ENCODE measurements around the gene MRGPRD. TPM values are rescaled to one million over a fixed set of nuclear protein-coding genes. Genes with fewer than 3 reads are reported as not detected.

Gene MRGPRD
- total and polyA plus RNA-seq, 2 donors (not counting 1 experiment from before 2014, with no cell fraction given), result not detected

DNA sequence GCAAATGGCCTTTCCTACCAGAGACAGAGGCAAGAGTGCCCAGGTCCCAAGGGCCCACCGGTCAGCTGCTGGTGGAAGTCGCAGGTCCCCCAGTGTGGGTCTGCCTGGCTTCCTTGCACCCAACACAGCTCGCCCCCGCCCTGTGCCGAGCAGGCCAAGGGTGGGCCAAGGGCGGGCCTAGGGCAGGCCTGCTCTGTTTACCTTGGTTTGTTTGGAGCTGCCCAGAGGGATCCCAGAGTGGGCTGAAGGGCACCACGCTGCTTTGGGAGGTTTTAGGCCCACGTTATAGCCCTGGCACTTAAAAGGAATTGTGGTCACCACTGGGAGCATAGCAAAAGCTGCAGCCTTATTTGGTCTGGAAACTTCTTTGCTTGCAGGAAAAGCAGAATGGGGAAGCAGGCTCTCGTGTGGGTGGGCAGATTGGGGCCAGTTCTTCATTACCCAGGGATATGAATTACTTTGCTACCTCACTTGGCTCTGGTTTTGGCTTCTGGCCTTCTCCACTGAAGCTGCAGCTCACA is 38.0 kb downstream of the MRGPRD start:
- DNase-seq (ENCODE audit: low read depth in 2 of 2), result peak; percentile 28 to 73

DNA sequence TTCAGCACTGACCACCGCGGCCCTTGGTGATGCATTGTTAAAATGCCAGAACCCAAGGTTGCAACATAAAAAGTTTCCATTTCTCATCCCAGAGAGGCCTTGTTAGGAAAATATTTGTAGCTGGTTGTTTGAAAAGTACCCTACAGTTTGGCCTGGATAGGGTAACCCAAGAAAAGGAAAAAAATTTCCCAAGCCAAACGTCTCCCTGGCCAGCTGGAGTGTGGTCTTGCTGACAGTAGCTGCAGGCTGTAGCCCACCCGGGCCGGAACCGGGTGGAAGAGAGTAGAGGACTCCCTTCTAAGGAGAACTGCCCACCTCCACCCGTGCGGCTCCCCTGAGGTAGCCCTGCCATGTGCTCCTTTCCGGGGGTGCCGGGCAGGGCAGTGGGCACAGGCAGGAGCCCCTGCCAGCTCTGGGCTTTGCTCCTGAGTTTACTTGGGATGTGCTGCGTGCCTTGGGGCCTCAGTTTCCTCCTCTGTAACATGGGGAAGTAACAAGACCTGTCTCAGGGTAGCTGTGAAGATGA is 38.6 kb downstream of the MRGPRD start:
- TF ChIP-seq EZH2 (IDR thresholded peaks at IDR 0.05; ENCODE audit: low read length, missing control alignments), result no peak
- TF ChIP-seq, protein P1, sequence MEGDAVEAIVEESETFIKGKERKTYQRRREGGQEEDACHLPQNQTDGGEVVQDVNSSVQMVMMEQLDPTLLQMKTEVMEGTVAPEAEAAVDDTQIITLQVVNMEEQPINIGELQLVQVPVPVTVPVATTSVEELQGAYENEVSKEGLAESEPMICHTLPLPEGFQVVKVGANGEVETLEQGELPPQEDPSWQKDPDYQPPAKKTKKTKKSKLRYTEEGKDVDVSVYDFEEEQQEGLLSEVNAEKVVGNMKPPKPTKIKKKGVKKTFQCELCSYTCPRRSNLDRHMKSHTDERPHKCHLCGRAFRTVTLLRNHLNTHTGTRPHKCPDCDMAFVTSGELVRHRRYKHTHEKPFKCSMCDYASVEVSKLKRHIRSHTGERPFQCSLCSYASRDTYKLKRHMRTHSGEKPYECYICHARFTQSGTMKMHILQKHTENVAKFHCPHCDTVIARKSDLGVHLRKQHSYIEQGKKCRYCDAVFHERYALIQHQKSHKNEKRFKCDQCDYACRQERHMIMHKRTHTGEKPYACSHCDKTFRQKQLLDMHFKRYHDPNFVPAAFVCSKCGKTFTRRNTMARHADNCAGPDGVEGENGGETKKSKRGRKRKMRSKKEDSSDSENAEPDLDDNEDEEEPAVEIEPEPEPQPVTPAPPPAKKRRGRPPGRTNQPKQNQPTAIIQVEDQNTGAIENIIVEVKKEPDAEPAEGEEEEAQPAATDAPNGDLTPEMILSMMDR (conservative IDR thresholded peaks at IDR 0.05 in 1 of 2, IDR thresholded peaks at IDR 0.05 in 1 of 2; ENCODE audit: low read depth in 1 of 2, low read length in 2 of 2), result no peak
- Histone ChIP-seq H3K27ac (ENCODE audit: insufficient read depth, low read length) (no peak overlapping the region), H4K20me1 (ENCODE audit: control insufficient read depth, extremely low read depth, insufficient read depth, low read length) (no peaks in the 10 kb centered on the region), H3K9me3 (ENCODE audit: control insufficient read depth, insufficient read depth, low read depth, low read length) (no peaks in the 10 kb centered on the region), H3K4me1 (ENCODE audit: control insufficient read depth, extremely low read depth, insufficient read depth, low read length) (peaks cover 2% of the 10 kb centered on the region), H3K4me2 (ENCODE audit: extremely low read depth, insufficient read depth, low read length) (no peak overlapping the region), H3K79me2 (ENCODE audit: control insufficient read depth, insufficient read depth, low read length) (no peaks in the 10 kb centered on the region), H3K27me3 (ENCODE audit: control insufficient read depth, insufficient read depth, low read length) (no peaks in the 10 kb centered on the region), H3K4me3 (replicated peaks in 1 of 4; ENCODE audit: control extremely low read depth in 1 of 4, insufficient read depth in 1 of 4, low read depth in 3 of 4, low read length in 4 of 4) (no peak overlapping the region), H3K9ac (ENCODE audit: insufficient read depth, low read length) (no peak overlapping the region), H3K36me3 (ENCODE audit: control insufficient read depth, insufficient read depth, low read length) (peaks cover 11% of the 10 kb centered on the region), H2AFZ (ENCODE audit: low read length) (no peak overlapping the region)
- no peak for DNase-seq (ENCODE audit: low read depth in 2 of 2)

More for the DNA sequence above, 38.0 kb downstream of the MRGPRD start:
- Histone ChIP-seq H3K79me2 (ENCODE audit: control insufficient read depth, insufficient read depth, low read length) (no peaks in the 10 kb centered on the region), H3K36me3 (ENCODE audit: control insufficient read depth, insufficient read depth, low read length) (peaks cover 7% of the 10 kb centered on the region), H3K27ac (ENCODE audit: insufficient read depth, low read length) (no peak overlapping the region), H3K4me2 (ENCODE audit: extremely low read depth, insufficient read depth, low read length) (no peak overlapping the region), H3K4me1 (ENCODE audit: control insufficient read depth, extremely low read depth, insufficient read depth, low read length) (peaks cover 2% of the 10 kb centered on the region), H3K9ac (ENCODE audit: insufficient read depth, low read length) (no peak overlapping the region), H2AFZ (ENCODE audit: low read length) (no peak overlapping the region), H4K20me1 (ENCODE audit: control insufficient read depth, extremely low read depth, insufficient read depth, low read length) (no peaks in the 10 kb centered on the region), H3K4me3 (replicated peaks in 1 of 4; ENCODE audit: control extremely low read depth in 1 of 4, insufficient read depth in 1 of 4, low read depth in 3 of 4, low read length in 4 of 4) (no peak overlapping the region), H3K27me3 (ENCODE audit: control insufficient read depth, insufficient read depth, low read length) (no peaks in the 10 kb centered on the region), H3K9me3 (ENCODE audit: control insufficient read depth, insufficient read depth, low read depth, low read length) (no peaks in the 10 kb centered on the region)
- TF ChIP-seq EZH2 (IDR thresholded peaks at IDR 0.05; ENCODE audit: low read length, missing control alignments), result no peak
- TF ChIP-seq, protein P1 (conservative IDR thresholded peaks at IDR 0.05 in 1 of 2, IDR thresholded peaks at IDR 0.05 in 1 of 2; ENCODE audit: low read depth in 1 of 2, low read length in 2 of 2), result no peak

DNA sequence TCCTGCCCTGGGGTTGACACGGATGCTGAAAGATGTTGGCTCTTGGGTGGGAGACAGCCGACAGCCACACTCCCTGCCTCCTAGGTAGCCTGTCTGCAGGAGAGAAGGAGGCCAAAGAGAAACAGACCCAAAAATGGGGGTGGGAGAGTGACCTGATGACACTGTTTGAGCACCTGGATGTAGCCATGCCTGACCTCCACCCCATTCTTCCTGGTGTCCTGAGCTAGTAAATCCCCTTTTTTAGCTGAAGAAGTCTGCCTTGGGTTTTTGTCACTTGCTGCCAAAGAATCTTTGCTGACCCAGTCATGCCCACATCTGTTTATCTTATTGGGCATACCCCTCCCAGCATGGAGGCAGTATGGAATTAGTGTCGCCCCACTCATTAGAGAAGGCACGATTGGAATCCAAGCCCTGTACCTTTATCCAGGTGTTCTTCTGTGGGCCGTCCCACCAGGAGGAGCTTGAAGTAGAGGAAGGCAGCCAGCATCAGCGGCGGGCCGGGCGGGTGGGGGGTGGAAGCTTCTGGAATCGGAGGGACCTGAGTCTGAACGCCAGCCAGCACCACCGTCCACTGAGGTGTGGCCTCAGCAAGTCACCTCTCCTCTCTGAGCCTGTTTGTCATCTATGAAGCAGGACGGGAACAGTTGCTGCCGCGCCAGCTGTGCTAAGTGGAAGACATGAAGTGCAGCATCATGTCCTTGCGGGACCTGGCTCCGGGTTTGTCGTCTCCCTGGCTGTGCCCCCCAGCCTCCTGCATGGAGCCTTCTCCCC is 39.3 kb downstream of the MRGPRD start:
- no peak overlapping the region for H3K9ac ChIP-seq (ENCODE audit: insufficient read depth, low read length)
- no peaks in the 10 kb centered on the region for H3K27me3 ChIP-seq (ENCODE audit: control insufficient read depth, insufficient read depth, low read length)
- H3K79me2 ChIP-seq (ENCODE audit: control insufficient read depth, insufficient read depth, low read length), result no peaks in the 10 kb centered on the region
- no peaks in the 10 kb centered on the region for H4K20me1 ChIP-seq (ENCODE audit: control insufficient read depth, extremely low read depth, insufficient read depth, low read length)
- H3K36me3 ChIP-seq (ENCODE audit: control insufficient read depth, insufficient read depth, low read length), result peaks cover 13% of the 10 kb centered on the region
- no peak overlapping the region for H2AFZ ChIP-seq (ENCODE audit: low read length)
- no peaks in the 10 kb centered on the region for H3K9me3 ChIP-seq (ENCODE audit: control insufficient read depth, insufficient read depth, low read depth, low read length)
- no peak for DNase-seq (ENCODE audit: low read depth in 2 of 2)
- TF ChIP-seq, protein P1 (conservative IDR thresholded peaks at IDR 0.05 in 1 of 2, IDR thresholded peaks at IDR 0.05 in 1 of 2; ENCODE audit: low read depth in 1 of 2, low read length in 2 of 2), result no peak
- no peak for TF ChIP-seq EZH2 (IDR thresholded peaks at IDR 0.05; ENCODE audit: low read length, missing control alignments)
- no peak overlapping the region for H3K27ac ChIP-seq (ENCODE audit: insufficient read depth, low read length)
- no peak overlapping the region for H3K4me3 ChIP-seq (replicated peaks in 1 of 4; ENCODE audit: control extremely low read depth in 1 of 4, insufficient read depth in 1 of 4, low read depth in 3 of 4, low read length in 4 of 4)
- peaks cover 2% of the 10 kb centered on the region for H3K4me1 ChIP-seq (ENCODE audit: control insufficient read depth, extremely low read depth, insufficient read depth, low read length)
- H3K4me2 ChIP-seq (ENCODE audit: extremely low read depth, insufficient read depth, low read length), result no peak overlapping the region

Measured in fibroblast of lung (primary cell).